Esophagus squamous epithelium (tissue), 5 donors: Measurements from ENCODE around the gene PACS2. TPM values are rescaled to one million over a fixed set of nuclear protein-coding genes. Genes with fewer than 3 reads are reported as not detected.
"Not testable (repeated sequence)": the region's sequence is repeated elsewhere in the genome, so short reads cannot be mapped to it uniquely, and the experiment has no call there.

Experiments
- DNase-seq: peaks from one replicate; lab custom pipeline; 2025; lab: John Stamatoyannopoulos, UW
- H3K27ac ChIP-seq, 4 donors: fragments of 200-600 bp; sonication (generic); one replicate each; pipeline ENCODE4 v1.5.1; 2016 to 2019; ENCODE audit warnings: mild to moderate bottlenecking in 1 of 4
- H3K27me3 ChIP-seq, 4 donors: fragments of 200-600 bp; sonication (generic); 1 replicate in 3 of 4; 2 replicates in 1 of 4; pipeline versions ENCODE4 v1.5.1 to v1.6.0; 2017 to 2021; ENCODE audit warnings: antibody characterized with exemption in 1 of 4
- H3K36me3 ChIP-seq, 3 donors: fragments of 200-600 bp; sonication (generic); one replicate each; pipeline ENCODE4 v1.5.1; 2016 to 2019
- H3K4me1 ChIP-seq, 3 donors: fragments of 200-600 bp; sonication (generic); one replicate each; pipeline ENCODE4 v1.5.1; 2017 to 2019
- H3K4me3 ChIP-seq, 4 donors: fragments of 200-600 bp; sonication (generic); 1 replicate in 3 of 4; 2 replicates in 1 of 4; pipeline ENCODE4 v1.5.1; 2016 to 2019; ENCODE audit warnings: mild to moderate bottlenecking in 2 of 4, moderate library complexity in 1 of 4
- H3K9me3 ChIP-seq, 3 donors: fragments of 200-600 bp; sonication (generic); one replicate each; pipeline ENCODE4 v1.5.1; 2016 to 2019
- POLR2A ChIP-seq, 4 donors: fragments of 450-650 bp; IDR thresholded peaks; one replicate each; pipeline ENCODE4 v1.6.1; 2017; ENCODE audit warnings: antibody characterized with exemption in 4 of 4, mild to moderate bottlenecking in 4 of 4, moderate library complexity in 3 of 4
- WGBS, 2 donors: methylation state at CpG; one replicate each; pipeline ENCODE4 v1.1.5; 2018; 5-methylcytosine and 5-hydroxymethylcytosine counted together
- intact Hi-C: fragments of 100-400 bp; cut with DNase I; formaldehyde crosslinking; loops from one replicate; pipeline ENCODE4 v1.15.0; 2022
- total RNA-seq, 4 donors: library from RNA; depleted of rRNA; stranded (reverse); fragments of >200 nt; gene quantifications; one replicate each; pipeline ENCODE4 v1.1.0, GENCODE V29; 2016
- TF ChIP-seq, protein P1 (sequence below), 6 experiments: fragments of 450-650 bp in 4 of 6; fragments of 200-600 bp in 2 of 6; sonication (generic) in 2 of 6; IDR thresholded peaks; one replicate each; pipeline ENCODE4 v1.5.1; 2016 to 2019; ENCODE audit warnings: antibody characterized with exemption in 6 of 6, mild to moderate bottlenecking in 4 of 6, moderate library complexity in 4 of 6
- donor health status: DM: yes; HTN: yes; CAD: no.

PACS2 gene
- total RNA-seq, 4 donors from 2014 or later: 20.2 to 42.3 (median 30.9) TPM

- no peak for DNase-seq
- peaks cover 5 to 39% (median 22%) of the 10 kb centered on the region in 3 donors for H3K4me1 ChIP-seq
- no peak overlapping the region for H3K27ac ChIP-seq
- H3K9me3 ChIP-seq: no peaks in the 10 kb centered on the region
- TF ChIP-seq, protein P1, sequence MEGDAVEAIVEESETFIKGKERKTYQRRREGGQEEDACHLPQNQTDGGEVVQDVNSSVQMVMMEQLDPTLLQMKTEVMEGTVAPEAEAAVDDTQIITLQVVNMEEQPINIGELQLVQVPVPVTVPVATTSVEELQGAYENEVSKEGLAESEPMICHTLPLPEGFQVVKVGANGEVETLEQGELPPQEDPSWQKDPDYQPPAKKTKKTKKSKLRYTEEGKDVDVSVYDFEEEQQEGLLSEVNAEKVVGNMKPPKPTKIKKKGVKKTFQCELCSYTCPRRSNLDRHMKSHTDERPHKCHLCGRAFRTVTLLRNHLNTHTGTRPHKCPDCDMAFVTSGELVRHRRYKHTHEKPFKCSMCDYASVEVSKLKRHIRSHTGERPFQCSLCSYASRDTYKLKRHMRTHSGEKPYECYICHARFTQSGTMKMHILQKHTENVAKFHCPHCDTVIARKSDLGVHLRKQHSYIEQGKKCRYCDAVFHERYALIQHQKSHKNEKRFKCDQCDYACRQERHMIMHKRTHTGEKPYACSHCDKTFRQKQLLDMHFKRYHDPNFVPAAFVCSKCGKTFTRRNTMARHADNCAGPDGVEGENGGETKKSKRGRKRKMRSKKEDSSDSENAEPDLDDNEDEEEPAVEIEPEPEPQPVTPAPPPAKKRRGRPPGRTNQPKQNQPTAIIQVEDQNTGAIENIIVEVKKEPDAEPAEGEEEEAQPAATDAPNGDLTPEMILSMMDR (IDR thresholded peaks at IDR 0.05): no peak
- TF ChIP-seq POLR2A (IDR thresholded peaks at IDR 0.05): no peak
- no peak overlapping the region for H3K4me3 ChIP-seq
- WGBS, 2 donors: 68 to 81% methylated on average over 8 to 9 of the region's 13 CpGs
- peaks cover 0 to 3% (median 0%) of the 10 kb centered on the region in 3 donors for H3K36me3 ChIP-seq
- H3K27me3 ChIP-seq: no peaks in the 10 kb centered on the region
- intact Hi-C loops: no loop called here
Measured at GRCh38 chr14:105290621-105291346, 23.8 kb upstream of the PACS2 start.

DNA sequence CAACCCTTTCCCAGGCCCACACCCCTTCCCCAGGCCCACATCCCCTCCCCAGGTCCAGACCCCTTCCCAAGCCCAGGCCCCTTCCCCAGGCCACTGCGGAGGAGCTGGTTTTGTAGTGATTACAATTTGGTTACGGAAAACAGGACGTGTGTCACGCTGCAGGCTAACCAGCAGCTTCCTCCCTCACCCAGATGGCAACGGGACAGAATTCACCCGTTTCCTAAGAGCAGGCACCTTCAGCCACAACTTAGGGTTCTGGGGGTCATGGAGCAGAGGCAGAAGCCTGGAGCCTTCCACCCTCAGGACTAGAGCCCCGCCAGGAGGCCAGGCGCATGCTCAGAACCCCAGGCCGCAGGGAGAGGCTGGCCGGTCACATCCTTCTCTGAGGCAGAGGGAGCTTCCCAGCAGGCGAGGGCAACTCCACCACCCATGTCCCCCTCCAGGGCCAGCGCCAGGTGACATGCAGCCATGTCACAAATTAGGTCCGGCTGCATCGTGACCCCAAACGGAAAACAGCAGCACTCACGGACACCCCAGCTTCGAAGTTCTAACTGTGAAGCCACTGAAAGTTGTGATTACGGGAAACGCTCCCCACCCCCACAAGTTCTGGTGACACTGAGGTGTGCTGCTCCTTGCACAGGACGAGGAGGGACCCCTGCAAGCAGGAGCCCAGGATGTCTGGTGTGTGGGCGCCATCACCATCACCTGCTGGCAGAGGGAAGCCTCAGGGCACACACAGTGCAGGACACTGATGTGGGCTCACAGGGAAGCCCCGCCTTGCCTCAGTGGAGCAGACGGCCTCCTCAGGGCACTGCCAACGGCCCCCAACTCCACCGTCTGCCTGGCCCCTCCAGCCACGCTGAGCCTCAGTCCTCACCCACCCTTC lies 21.5 kb upstream of the PACS2 start:
- Histone ChIP-seq H3K9me3 (no peaks in the 10 kb centered on the region), H3K27me3 (no peaks in the 10 kb centered on the region), H3K27ac (peak overlapping the region in 2 of 4 donors; percentile 52 to 69), H3K36me3 (no peaks in the 10 kb centered on the region), H3K4me1 (peaks cover 5 to 39% (median 22%) of the 10 kb centered on the region in 3 donors), H3K4me3 (no peak overlapping the region)
- WGBS, 2 donors: 79% methylated on average over 4 of the region's 26 CpGs; no CpG with 5 or more reads in 1 of the 2 donors
- intact Hi-C loops: no loop called here
- TF ChIP-seq POLR2A (IDR thresholded peaks at IDR 0.05): no peak
- TF ChIP-seq, protein P1 (IDR thresholded peaks at IDR 0.05): no peak
- no peak for DNase-seq

DNA sequence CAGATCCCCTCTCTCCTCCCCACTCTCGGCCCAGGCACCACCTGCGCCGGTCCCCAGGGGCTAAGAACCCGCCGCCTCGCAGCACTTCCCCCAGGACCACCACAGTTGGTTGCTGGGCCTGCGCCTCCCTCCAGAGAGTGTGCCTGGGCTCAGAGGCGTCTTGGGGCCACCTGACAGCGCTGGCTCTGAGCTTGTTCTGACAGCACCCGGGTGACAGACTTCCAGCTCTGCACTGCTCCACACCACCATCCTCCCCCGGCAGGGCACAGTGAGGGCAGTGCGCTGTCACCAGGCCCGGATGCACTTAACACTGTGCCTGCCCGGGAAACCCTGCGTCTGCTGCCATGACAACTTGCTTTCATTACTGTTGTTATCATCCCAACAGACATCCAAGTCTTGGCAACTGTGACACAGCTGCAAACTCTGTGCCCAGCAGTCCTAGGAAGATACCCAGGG lies 20.4 kb upstream of the PACS2 start:
- WGBS, 2 donors: 47 to 67% methylated on average over 3 to 8 of the region's 15 CpGs

GRCh38 chr14:105297311-105297710 lies 17.2 kb upstream of the PACS2 start:
- intact Hi-C loops, H3K4me3 ChIP-seq, H3K27me3 ChIP-seq, H3K27ac ChIP-seq, DNase-seq, H3K9me3 ChIP-seq, H3K36me3 ChIP-seq: not testable (repeated sequence)
- peaks cover 16 to 59% (median 33%) of the 10 kb centered on the region in 3 donors for H3K4me1 ChIP-seq
- 92 to 97% methylated on average over 11 of the region's 11 CpGs for whole genome bisulfite sequencing, 2 donors

More for the DNA sequence above, 20.4 kb upstream of the PACS2 start:
- Histone ChIP-seq H3K9me3 (no peaks in the 10 kb centered on the region), H3K4me3 (no peak overlapping the region), H3K27ac (peak overlapping the region in 2 of 4 donors; percentile 52 to 72), H3K27me3 (no peaks in the 10 kb centered on the region), H3K36me3 (no peaks in the 10 kb centered on the region), H3K4me1 (peaks cover 7 to 50% (median 27%) of the 10 kb centered on the region in 3 donors)
- intact Hi-C loops: no loop called here
- no peak for TF ChIP-seq POLR2A (IDR thresholded peaks at IDR 0.05)
- TF ChIP-seq, protein P1 (IDR thresholded peaks at IDR 0.05): no peak
- DNase-seq: no peak

DNA sequence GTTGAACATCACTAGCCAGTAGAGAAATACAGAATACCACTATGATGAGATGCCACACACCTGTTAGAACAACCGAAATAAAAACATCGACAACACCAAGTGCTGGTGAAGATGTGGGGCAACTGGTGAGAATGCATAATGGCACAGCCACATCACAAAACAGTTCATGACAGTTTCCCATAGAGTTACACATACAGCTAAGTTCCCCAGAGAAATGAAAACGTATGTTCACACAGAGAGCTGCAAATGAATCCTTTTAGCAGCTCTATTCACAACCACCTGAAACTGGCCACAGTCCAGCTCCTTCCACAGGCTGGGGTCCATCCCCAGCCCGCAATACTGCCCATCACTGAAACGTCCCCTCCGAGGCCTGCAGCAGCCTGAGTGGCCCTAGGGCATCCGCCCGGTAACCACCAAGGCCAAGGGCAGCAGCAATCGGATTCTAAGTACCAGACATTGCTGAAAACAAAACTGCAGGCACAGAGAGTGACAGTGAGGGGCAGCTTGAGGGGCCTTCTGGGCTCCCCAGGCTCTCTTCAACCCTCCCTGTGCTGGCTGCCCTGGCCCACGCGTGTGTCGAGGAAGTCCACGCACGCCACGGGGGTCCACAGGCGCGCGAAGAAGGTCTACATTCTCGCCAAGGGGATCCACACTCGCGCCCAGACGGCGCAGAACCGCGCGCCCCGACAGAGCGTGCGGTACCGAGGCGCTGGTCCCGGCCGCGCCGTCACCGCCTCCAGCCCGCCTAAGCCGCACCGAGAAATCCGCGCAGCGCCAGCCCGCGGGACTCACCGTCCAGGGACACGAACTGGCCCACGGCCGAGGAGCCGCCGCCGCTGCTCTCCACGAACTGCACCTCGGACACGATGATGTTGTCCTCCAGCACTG lies 14.7 kb upstream of the PACS2 start:
- peak overlapping the region; percentile 74 to 86 (median 82) for H3K4me3 ChIP-seq
- H3K9me3 ChIP-seq: no peaks in the 10 kb centered on the region
- TF ChIP-seq POLR2A (IDR thresholded peaks at IDR 0.05): no peak
- TF ChIP-seq, protein P1 (IDR thresholded peaks at IDR 0.05): no peak
- no peaks in the 10 kb centered on the region for H3K27me3 ChIP-seq
- no peaks in the 10 kb centered on the region for H3K36me3 ChIP-seq
- intact Hi-C loops: no loop called here
- WGBS, 2 donors: 17 to 30% methylated on average over 8 to 14 of the region's 54 CpGs
- DNase-seq: no peak
- peaks cover 11 to 56% (median 13%) of the 10 kb centered on the region in 3 donors for H3K4me1 ChIP-seq
- H3K27ac ChIP-seq: peak overlapping the region; percentile 89 to 99 (median 97)
